ENCODE measurements around the gene CNKSR3. TPM values are rescaled to one million over a fixed set of nuclear protein-coding genes. Genes with fewer than 3 reads are reported as not detected.
"Not testable (repeated sequence)": the region's sequence is repeated elsewhere in the genome, so short reads cannot be mapped to it uniquely, and the experiment has no call there.

CNKSR3 gene
- 3.5 and 8.1 TPM in 2 replicates for total RNA-seq

DNA sequence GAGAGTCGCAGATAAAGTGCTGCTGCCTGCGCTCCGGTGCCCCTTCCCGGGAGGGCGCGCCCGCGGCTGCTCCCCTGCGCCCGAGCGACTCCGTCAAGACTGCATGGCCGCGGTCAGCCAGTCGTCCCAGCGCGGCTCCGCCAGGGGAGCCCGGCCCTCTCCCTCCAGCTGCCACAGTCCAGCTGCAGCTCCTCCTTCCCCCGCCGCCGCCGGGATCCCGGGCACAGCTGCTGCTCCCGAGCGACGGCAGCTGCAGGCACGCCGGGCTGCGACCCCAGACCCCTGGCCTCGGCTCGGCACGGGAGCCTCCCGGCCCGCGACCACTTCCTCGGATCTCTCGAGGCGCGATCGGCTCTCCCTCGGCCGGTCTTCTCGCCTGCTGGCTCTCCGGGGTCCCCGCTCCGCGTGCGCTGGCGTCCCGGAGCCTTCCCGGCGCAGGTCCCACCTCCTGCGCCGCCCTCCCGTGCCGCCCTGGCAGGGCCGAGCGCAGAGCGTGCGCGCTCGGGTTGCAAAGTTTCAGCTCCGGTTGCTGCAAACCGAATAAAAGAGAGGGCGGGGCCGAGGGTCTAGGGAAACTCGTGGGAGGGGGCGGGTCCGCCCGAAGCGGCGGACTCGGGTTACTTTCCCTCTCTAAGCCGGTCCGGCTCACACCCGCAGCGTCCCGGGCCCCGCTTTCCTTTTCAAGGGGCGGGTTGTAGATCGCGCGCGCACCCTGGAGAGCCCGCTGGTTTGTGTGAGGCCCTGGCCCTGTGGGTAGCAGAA is at the start of gene CNKSR3:
CNKSR3 (minus strand) TSS at position 542 of the 762 bp plus-strand sequence. CDS start 571 bp downstream, outside the sequence.
- DNase-seq (ENCODE audit: low read depth in 2 of 2) = peak; percentile 93 to 97

- DNase-seq (ENCODE audit: low read depth in 2 of 2) = no peak
Measured at GRCh38 chr6:154558984-154559383, 48.5 kb upstream of the CNKSR3 start.

GRCh38 chr6:154558513-154558912 is 48.0 kb upstream of the CNKSR3 start:
- no peak for DNase-seq (ENCODE audit: low read depth in 2 of 2)

GRCh38 chr6:154555073-154555677 is 44.7 kb upstream of the CNKSR3 start:
- DNase-seq (ENCODE audit: low read depth in 2 of 2) = peak; percentile 13 to 39

DNA sequence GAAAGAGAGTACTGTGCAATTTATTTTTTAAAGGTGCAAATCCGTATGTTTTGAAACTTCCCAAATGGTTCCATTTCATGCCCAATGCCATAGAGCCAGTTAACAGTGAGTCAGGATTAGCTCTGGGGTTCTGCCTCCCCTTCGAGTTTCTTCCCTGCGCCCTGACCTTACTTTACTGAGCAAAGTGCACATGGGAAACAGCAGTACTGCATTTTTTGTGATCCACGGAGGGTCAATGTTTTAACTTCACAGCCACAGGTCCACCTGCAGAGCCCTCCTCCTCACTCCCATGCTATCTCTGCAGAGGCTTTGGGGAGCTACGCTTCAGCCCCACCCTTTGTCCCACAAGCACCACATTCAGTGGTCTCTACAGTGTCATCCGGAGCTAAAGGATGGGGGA is 44.0 kb upstream of the CNKSR3 start:
- no peak for DNase-seq (ENCODE audit: low read depth in 2 of 2)

GRCh38 chr6:154550779-154551178 is 40.3 kb upstream of the CNKSR3 start:
- no peak for DNase-seq (ENCODE audit: low read depth in 2 of 2)

- no peak for DNase-seq (ENCODE audit: low read depth in 2 of 2)
Measured at GRCh38 chr6:154549179-154549578, 38.7 kb upstream of the CNKSR3 start.

- peak; percentile 50 to 60 for DNase-seq (ENCODE audit: low read depth in 2 of 2)
Measured at GRCh38 chr6:154548130-154548830, 37.8 kb upstream of the CNKSR3 start.

DNA sequence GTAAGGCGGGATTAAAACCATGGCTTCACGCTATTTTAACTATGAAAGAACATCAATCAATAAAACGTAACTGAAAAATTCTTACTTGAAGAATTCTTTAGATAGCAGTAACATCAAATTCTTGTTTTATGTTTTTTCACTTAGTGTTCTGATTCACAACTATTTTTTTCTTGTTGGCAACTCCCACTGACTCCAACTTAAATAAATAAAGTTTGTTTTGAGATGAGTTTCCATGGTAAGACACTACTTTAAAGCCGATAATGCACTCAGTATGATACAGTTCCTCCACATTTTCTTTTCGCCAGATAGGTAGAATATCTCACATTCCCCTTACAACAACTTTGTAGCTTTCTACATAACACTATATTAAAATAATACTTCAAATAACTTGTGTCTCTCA is 33.1 kb upstream of the CNKSR3 start:
- DNase-seq (ENCODE audit: low read depth in 2 of 2) = no peak

DNA sequence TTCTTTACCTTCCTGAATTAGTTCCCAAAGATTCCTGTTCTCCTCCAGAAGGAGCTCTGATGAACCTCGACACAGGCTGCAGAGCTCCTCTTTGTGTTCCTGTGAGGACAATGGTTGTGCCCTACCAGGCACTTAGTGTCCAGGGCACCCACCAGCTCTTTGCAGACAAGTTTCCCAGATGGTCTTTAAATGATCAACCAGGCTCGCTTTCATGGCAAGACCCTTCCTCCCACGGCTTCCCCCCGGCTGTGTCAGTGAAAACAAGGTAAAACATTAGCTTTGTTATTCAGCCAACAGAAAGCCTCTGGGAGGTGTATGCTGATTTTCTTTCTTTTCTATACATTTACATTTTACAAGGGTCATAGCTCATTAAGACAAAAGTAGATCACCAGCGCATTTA is 32.3 kb upstream of the CNKSR3 start:
- no peak for DNase-seq (ENCODE audit: low read depth in 2 of 2)

GRCh38 chr6:154541837-154542236 is 31.4 kb upstream of the CNKSR3 start:
- not testable (repeated sequence) for DNase-seq (ENCODE audit: low read depth in 2 of 2)

GRCh38 chr6:154539593-154540269 is 29.2 kb upstream of the CNKSR3 start:
- DNase-seq (ENCODE audit: low read depth in 2 of 2) = no peak

DNA sequence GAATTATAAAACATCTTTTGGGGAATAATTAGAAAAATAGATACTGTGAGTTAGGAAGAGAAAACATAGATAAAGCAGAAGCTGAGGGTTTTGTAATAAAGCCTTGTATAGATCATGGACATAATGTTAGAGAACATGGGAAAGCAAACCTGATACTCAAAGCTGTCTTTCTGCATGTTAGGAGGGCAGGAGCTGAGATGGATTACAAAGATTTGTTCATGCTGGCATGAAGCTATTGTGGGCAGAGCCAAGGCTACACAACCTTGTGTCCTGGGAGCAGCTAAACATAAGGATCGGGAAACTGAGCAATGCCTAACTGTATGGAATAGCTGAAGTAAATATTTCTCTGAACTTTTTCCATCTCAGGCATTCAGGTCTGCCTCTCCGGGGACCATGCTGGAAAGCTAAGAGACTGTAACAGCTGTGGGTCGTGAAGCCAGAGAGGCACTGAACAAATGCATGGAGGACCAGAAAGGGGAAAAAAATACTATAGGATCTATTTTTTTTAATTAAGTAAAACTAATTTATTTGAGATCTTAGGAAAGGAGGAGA is 28.2 kb upstream of the CNKSR3 start:
- no peak for DNase-seq (ENCODE audit: low read depth in 2 of 2)

DNA sequence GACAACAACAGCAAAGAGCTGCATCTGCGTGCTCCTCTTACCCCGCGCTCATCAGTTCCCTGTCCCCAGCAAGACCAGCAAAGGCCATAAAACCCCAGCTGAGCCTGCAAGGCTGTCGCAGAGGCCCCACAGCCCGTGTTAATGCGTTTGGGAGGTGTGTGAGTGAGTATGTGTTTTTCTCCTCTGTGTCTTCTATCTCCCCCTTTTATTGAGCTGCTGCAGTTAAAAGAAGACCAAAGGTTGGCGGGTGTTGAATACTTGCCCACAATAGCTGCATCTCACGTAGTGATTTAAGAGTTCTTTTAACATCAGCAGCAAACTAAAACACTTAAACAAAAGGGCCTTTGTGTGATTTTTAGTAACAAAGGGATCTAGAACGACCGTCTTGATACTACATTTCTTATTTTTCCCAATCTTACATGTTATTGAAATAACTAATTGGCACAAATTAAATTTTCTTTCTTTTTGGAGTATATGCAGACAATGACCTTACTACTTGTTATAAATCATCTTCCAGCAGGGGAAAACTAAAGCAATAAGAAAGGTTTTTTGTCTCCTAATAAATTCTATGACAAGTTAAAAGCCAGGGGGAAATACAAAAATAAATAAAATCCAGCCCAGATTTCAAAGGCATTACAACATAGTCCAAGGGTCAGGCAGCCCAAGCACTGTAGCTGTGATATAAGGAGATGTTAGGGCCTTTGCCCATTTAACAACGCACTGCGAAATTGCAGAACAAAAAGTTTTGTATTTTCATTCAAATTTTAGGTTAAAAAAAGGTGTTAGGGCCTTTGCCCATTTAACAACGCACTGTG is 27.2 kb upstream of the CNKSR3 start:
- no peak for DNase-seq (ENCODE audit: low read depth in 2 of 2)

DNA sequence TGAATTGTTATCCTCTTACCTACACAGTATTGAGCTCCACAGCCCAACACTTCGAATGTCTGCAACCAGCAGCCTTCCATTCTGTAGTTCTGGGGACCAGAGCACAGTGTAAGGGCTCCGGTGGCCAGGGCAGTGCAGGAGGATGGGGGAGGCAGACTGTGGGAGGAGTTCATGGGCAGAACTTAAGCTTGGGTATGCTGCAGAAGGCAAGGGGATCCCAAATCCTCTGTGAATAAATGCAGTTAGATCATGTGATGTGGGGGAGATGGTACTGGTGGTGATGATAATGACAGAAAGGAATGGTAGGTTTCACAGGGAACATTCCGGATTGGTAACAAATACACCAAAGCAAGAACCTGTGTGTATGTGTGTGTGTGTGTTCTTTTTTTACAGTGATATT is 26.5 kb upstream of the CNKSR3 start:
- DNase-seq (ENCODE audit: low read depth in 2 of 2) = no peak

DNA sequence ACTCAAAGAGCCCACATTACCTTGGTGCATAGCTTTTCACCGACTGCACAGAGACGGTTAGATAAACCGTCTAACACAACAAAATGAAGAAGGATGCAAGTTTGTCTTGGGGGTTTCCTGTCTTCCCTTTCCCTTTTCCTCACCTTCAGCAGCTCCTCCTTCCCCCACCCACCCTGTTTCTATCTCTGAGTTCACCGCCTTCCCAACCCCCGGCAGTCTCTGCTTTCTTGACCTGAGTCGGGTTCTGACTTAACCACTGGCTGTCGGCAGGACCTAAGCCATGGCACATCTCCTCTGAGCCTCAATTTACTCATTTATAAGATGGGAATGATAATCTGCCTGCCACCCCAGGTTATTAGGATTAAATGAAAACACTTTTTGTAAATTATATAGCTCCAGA is 25.8 kb upstream of the CNKSR3 start:
- no peak for DNase-seq (ENCODE audit: low read depth in 2 of 2)

DNA sequence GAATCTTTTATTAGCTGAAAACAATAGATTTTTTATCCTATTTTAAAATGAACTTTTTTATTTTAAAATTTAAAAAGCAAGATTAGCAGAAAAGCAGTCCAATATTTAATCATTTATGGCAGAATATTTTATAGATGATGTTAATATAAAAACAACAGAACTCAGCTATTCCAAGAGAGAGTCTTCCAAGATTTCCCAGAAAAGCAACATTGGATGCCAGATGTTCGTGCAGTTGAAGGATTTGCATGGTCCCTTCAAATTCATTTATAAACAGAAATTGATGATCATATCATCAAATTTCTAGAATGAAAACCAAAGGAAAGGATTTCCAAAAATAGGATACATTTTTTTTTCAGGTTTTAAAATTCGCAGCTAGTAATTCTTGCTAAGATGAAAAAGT is 25.4 kb upstream of the CNKSR3 start:
- no peak for DNase-seq (ENCODE audit: low read depth in 2 of 2)

GRCh38 chr6:154535147-154535546 is 24.7 kb upstream of the CNKSR3 start:
- DNase-seq (ENCODE audit: low read depth in 2 of 2) = no peak

- DNase-seq (ENCODE audit: low read depth in 2 of 2) = no peak
Measured at GRCh38 chr6:154534531-154534930, 24.0 kb upstream of the CNKSR3 start.

DNA sequence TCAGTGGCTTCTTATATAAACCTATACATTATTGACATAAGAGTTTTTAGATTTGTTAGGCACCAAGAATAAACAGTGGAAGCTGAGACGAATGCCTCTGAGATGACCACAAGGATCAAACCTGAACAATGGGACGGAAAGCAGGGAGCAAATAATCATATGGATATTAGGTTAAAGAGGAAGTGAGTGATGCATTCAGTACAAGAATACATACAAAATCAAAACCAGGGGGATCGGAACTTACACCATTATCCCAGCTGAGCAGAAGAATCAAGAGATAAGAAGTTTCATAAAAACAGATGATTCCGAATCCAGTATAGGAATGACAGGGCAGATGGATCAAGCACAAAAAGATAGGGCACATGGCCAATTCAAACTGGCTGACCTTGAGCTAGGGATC is 21.9 kb upstream of the CNKSR3 start:
- DNase-seq (ENCODE audit: low read depth in 2 of 2) = peak in 1 of 2 donors; percentile 48

DNA sequence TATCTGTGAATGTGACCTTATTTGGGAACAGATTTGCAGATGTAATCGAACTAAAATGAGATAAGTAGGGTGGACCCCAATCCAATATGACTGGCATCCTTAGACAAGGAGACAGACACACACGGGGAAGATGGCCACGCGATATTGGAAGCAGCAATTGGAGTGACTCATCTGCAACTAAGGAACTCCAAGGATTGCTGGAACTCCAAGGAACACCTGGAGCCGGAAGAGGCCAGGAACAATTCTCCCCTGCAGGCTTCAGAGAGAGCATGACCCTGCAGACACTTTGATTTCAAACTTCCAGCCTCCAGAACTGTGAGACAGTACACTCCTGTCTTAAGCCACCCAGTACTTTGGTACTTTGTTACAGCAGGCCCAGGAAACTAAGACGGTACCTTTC is 19.5 kb upstream of the CNKSR3 start:
- DNase-seq (ENCODE audit: low read depth in 2 of 2) = no peak
